ENCODE data around the gene CYP3A4.
"Not testable (repeated sequence)": the region's sequence is repeated elsewhere in the genome, so short reads cannot be mapped to it uniquely, and the experiment has no call there.

Gene CYP3A4

DNA sequence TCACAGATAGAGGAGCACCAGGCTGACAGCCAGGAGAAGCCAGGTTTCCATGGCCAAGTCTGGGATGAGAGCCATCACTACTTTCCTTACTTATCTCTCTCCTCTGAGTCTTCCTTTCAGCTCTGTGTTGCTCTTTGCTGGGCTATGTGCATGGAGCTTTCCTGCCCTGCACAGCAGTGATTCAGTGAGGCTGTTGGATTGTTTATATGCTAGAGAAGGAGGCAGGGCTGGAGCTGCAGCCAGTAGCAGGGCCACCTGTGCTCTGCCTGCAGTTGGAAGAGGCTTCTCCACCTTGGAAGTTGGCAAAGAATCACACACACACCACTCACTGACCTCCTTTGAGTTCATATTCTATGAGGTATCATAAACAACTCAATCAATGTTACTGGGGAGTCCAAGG lies at the start of gene CYP3A4:
TSS of gene CYP3A4 (minus strand) at position 178 of the 400 bp plus-strand sequence. CDS start at position 75, 103 bp downstream.
- DNase-seq (ENCODE audit: low read depth in 2 of 2) = no peak

DNA sequence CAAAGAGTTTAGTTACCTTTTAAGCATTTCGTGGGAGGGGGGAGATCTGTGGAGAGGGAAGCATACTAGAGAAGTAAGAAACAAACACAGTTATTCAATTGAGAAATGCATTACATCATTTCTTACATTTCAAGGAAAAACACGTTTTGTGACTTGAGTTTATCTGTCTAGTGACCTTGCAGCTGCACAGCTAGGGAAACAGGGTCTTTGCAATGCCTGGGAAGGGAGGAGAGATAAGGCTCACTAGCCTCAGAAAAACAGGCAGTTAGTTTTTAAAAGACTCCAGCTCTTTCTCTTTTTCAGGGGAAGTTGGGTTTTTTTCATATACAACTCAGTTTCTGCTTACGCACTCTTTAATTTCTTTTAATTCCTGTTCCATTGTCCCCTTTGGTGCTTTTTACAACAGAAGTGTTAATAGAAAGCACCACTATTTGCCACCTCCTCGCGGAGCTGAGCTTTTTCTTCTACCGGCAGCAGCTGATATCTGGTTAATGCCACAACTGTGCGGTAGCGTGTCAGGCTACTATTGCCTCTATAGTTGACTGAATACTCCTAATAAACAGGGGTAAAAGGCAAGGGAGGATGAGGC lies 49.4 kb upstream of the CYP3A4 start:
- DNase-seq (ENCODE audit: low read depth in 2 of 2) = no peak

DNA sequence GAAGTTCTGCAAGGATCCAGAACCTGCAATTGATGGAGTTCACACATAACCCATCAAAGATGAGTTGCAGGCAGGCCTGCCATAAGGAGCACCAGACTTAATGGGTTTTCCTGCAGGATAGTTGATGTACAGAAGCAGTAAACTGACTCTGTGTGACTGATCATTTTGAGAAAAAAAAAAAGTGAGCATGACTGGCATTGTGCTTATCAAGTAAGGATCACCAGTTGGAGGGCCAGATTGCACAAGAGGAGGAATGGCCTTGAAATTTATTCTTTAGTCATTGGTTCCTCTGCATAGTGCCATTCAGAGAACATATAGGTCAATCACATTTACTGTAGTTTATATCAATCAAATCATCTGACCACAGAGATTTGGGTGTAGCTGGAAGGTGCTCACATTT lies 47.6 kb upstream of the CYP3A4 start:
- DNase-seq (ENCODE audit: low read depth in 2 of 2) = no peak

DNA sequence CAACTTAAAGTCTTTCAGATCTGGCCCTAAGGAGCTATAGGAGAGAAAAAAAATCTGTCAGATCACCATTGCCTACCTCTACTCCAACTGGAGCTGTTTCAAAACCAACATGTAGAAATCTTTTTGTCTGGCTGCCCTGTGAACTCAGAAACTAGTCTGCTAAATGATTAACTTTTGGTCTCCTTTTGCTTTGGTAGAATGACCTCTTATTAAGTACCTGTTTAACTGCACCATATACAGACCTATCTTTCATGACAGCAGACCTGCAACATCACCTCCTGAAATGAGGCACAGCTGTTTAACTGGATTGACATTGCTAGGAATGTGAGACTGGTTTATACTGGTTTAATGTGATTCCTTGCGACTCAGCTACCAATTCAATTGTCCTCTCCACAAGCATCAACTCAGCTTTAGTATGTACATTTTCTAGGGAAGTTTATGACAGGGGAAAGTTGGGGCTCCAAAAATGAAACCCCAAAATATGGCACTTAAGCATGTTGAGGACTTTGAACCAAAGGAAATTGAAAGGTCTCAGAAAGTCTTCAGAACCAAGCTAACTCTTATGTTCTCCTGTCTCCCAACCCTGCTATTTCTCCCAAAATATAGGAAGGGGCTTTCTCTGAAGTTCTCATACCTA lies 45.7 kb upstream of the CYP3A4 start:
- no peak for DNase-seq (ENCODE audit: low read depth in 2 of 2)

DNA sequence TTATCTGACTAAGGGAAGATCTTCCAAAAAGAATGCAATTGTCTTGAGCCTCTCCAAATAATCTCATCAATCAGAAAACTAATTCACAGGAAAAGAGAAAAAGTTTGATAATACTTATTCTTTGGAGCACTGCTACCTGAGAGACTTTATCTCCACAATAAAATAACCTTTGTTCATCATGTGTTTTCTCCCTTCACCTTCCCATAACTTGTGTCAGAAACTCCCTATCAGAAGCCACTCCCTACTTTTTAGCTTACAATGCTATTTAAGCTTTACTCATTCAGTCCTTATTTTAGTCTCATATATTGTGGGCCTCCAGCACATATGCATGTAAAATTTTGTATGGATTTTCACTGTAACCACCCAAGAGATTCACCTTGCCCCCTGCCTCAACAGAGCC lies 44.8 kb upstream of the CYP3A4 start:
- DNase-seq (ENCODE audit: low read depth in 2 of 2) = no peak

DNA sequence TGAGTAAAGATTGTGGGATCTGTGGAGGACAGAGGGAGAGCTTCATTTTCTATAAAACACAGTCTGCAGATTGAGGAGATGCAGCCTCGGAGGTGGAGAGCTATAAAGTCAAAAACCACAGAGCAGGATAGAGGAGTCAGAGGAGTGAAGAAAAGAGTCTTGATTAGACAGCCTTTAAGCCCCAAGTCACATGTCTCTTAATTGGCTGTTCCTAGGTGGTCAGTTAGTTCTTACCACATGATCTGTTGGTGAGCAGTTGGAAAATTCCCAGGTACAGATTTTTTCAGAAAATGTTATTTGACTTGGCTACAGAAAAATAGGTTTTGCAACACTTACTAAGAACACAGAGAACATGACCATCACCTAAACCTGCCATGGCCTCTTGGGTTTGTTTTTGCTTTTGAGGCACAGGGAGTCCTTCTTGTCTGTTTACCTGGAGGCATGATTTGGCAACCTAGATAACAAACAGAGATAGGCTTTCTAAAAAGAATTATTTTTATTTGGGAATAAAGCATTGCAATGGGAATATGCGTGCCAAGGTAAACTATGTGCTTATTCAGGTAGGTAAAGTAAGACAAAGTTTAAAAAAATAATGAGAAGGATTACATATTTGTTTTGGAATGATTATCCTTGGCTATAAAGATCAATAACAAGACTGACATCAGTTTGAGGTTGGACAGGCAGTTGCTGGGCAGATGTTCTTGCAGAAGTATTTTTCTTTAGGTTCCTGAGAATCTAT lies 43.2 kb upstream of the CYP3A4 start:
- no peak for DNase-seq (ENCODE audit: low read depth in 2 of 2)

DNA sequence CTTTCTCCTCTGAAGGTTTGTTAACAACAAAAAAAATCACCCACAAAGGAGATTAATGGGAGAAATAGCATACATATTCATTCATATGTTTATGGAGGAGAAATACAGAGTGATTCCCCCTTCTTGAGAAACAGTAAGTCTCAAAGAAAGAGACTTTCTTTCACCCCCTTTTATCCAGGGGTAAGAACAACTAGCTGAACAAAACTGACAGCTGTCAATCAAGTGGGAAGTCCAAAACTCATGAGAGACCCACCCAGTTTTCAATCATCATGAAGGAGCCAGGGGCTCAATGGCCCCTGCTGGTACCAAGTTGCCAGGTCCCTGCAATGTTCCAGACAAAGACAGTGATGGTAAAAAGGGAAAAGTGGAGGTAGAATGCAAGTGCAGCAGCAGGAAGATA lies 41.9 kb upstream of the CYP3A4 start:
- no peak for DNase-seq (ENCODE audit: low read depth in 2 of 2)

DNA sequence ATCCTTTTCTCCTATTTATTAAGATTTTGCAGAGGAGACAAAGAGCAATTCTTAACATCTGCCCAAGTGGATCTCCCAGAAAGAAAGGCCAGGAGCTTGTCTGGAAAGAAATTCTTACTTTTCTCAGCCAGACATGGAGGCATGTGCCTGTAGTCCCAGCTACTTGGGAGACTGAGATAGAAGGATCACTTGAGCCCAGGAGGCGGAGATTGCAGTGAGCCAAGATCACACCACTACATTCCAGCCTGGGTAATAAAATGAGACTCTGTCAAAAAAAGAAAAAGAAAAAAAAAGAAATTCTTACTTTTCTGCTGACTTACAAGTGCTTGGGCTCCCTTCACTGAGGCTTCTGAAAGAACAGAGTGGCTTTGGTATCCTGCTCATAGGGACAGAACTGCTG lies 41.5 kb upstream of the CYP3A4 start:
- DNase-seq (ENCODE audit: low read depth in 2 of 2) = no peak

DNA sequence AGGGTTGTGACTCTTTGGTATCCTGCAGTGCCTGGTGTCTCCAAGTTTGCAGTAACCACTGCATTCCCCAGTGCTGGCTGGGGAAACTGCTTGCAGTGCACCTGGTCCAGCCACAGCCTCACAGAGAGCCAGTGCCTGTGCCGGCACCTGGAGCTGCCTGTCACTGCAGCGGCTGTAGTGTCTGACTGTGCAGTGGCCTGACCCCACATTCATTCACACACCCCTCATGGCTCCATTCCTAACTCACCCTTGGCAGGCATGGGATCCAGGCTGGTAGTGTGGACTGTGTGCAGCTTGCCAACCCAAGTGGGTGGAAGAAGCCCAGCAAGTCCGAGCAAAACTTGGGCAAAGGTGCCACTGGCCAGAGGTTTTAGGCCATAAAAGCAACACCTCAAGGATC lies 40.1 kb upstream of the CYP3A4 start:
- DNase-seq (ENCODE audit: low read depth in 2 of 2) = no peak

DNA sequence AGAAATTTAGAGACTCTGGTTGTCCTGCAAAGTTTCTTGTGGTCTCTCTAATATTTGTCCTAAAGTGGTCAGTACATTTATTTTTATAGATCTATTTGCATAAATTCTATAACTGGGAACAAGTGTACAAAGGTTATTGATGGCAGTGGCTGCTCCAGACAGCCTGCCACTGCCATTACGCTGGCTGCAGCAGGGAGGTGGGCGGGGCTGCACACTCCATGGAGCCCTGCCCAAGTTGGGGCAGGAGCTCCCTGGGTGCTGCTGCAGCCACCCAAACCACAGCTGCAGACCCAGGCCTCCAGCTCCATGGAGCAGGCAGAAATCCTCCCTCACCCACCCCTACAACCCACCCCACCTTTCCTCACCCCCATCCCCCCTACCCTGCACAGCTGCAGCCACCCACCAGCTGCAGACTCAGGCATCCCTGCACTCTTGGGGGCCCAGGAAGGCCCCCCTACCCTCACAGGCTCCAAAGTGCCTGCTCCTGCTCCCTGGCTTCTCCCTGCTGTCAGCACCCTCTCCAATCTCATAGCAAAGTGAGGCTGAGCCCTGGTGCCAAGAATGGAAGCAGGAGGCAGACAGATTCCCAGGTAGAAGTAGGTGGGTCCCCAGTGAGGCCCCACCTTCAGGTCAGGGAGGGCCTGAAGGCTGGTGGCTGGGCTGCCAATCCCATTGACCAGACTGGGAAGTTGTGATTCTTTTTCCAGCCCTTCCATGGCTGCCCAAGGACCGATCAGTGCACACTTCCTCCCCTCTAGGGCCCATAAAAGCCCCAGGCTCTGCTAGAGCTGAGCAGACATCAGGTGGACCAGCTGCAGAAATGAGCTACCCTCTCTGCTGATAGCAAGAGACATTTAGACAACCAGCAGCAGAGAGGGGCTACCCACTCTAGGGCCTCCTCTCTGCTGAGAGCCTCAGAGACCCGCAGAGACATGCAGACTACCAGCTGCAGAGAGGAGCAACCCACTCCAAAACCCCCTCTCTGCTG lies 39.0 kb upstream of the CYP3A4 start:
- no peak for DNase-seq (ENCODE audit: low read depth in 2 of 2)

DNA sequence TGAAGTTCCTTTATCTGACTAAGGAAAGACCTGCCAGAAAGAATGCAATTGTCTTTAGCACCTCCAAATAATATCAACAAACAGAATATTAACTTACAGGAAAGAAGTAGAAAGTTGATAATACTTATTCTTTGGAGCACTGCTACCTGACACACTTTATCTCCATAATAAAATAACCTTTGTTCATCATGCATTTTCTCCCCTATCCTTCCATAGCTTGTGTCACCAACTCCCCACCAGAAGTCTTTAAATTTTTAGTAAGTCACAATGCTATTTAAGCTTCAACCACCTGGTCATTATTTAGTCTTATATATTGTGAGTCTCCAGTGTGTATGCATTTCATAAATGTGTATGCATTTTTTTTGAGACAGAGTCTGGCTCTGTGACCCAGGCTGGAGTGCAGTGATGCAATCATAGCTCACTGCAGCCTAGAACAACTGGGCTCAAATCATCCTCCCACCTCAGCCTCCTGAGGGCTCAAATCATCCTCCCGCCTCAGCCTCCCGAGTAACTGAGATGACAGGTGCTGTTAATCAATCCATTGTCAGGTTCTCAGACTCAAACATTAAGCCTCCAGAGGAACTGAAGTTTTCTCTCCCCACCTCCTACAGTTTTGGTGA lies 36.5 kb upstream of the CYP3A4 start:
- DNase-seq (ENCODE audit: low read depth in 2 of 2) = no peak

DNA sequence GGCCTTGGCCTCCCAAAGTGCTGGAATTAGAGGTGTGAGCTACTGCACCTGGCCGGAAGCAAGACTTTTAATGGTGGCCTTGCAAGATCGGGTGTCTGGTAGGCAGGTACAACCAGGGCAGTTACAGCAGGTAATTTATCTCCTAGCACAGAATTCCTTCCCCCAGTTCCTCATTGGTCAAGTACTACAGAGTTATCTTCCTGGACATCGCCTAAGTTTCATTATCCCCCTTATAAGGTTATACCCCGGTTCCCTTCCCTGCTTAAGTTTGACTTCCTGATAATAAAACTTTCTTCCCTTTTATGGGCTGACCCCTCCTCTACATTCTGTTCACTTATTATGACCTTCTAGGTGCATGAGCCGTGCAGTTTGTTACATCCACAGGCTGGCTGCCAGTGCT lies 24.8 kb upstream of the CYP3A4 start:
- no peak for DNase-seq (ENCODE audit: low read depth in 2 of 2)

DNA sequence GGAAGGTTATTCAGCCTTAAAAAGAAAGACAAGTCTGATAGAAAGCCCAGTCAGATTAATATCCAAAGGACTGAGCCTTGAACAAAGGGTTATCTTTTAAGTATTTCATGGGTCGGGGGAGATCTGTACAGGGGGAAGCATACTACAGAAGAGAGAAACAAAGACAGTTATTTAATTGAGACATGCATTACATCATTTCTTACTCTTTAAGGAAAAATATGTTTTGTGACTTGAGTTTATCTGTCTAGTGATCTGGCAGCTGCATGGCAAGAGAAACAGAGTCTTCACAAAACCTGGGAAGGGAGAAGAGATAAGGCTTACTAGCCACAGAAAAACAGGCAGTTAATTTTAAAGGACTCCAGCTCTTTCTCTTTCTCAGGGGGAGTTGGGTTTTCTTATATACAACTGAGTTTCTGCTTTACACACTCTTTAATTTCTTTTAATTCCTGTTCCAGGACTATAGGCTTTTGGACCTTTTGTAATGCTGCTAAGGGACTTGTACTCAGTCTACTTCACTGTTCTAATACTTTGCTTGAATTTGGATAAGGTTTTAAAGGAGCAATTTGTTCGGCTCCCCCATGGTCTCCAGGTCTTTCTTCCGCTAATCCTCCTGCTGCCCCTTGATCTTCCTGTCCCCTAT lies 23.0 kb upstream of the CYP3A4 start:
- no peak for DNase-seq (ENCODE audit: low read depth in 2 of 2)

DNA sequence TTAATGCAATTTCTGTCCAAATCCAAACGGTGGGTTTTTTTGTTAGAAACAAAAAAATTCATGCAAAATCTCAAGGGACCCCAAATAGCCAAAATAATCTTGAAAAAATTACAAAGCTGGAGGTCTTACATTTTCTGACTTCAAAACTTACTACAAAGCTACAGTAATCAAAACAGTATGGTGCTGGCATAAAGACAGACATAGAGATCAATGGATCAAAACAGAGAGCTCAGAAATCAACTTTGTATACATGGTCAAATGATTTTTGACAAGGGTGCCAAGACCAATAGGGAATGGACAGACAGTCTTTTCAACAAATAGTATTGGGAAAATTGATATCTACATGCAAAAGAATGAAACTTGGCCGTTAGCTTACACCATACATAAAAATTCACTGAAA lies 21.7 kb upstream of the CYP3A4 start:
- no peak for DNase-seq (ENCODE audit: low read depth in 2 of 2)

DNA sequence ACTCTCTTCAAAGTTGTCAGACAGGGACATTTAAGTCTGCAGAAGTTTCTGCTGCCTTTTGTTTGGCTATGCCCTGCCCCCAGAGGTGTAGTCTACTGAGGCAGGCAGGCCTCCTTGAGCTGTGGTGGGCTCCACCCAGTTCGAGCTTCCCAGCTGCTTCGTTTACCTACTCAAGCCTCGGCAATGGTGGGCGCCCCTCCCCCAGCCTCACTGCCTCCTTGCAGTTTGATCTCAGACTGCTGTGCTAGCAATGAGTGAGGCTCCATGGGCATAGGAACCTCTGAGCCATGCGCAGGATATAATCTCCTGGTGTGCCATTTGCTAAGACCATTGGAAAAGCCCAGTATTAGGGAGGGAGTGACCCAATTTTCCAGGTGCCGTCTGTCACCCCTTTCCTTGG lies 19.1 kb upstream of the CYP3A4 start:
- not testable (repeated sequence) for DNase-seq (ENCODE audit: low read depth in 2 of 2)

DNA sequence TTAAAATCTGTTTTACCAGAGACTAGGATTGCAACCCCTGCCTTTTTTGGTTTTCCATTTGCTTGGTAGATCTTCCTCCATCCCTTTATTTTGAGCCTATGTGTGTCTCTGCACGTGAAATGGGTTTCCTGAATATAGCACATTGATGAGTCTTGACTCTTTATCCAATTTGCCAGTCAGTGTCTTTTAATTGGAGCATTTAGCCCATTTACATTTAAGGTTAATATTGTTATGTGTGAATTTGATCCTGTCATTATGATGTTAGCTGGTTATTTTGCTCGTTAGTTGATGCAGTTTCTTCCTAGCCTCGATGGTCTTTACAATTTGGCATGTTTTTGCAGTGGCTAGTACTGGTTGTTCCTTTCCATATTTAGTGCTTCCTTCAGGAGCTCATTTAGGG lies 17.4 kb upstream of the CYP3A4 start:
- DNase-seq (ENCODE audit: low read depth in 2 of 2) = not testable (repeated sequence)

DNA sequence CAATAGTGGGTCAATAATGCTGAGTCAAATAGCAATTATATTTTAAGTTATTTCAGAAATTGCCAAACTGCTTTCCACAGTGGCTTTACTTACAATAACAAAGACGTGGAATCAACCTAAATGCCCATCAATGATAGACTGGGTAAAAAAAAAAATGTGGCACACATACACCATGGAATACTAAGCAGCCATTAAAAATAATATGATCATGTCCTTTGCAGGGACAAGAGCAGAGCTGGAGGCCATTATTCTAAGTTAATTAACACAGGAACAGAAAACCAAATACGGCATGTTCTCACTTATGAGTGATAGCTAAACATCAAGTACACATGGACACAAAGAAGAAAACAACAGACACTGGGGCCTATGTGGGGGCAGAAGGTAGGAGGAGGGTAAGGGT lies 15.0 kb upstream of the CYP3A4 start:
- no peak for DNase-seq (ENCODE audit: low read depth in 2 of 2)

DNA sequence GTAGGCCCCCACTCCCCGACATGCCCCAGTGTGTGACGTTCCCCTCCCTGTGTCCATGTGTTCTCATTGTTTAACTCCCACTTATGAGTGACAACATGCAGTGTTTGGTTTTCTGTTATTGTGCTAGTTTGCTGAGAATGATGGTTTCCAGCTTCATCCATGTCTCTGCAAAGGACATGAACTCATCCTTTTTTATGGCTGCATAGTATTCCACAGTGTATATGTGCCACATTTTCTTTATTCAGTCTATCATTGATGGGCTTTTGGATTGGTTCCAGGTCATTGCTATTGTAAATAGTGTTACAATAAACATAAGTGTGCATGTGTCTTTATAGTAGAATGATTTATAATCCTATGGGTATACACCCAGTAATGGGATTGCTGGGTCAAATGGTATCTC lies 11.9 kb upstream of the CYP3A4 start:
- not testable (repeated sequence) for DNase-seq (ENCODE audit: low read depth in 2 of 2)

DNA sequence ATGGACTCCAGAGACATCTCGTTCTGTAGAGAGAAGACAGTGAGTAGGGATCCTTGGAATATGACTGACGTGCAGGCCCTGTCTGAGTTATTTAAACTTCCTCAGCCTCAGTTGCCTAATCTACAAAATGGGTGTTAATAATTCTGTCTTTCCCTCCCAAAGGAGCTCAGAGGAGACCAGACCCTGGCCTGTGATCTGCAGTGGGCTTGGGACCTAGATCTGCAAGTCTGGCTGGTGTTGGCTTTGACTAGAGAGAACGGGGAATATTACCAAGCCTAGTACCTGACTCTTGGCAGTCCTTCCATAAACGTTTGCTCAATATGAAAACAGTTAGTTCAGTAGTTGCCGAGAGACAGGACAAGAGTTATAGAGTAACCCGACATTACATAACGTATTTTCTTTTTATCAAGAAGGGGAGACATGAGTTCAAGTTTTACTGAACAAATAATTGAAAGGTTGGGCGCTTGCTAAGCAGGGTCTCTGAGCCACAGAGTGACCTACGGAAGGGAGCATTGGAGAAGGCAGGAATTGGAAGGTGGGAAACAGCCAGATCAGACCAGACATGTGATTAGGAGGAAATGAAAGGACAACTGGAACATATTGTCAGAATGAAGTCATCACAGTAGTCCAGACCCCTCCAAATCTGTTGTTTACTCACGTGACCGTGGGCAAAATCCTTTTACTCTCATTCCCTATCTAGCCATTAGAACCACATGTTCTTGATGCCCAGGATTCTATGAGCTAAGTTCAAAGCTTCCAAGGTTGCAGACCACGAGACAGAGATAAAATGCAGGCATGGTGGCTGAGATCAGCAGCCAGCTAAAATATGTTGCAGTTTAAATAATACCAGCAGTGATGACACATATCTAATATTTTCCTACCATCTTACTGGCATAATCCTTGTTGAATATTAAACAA lies 10.9 kb upstream of the CYP3A4 start:
- no peak for DNase-seq (ENCODE audit: low read depth in 2 of 2)

DNA sequence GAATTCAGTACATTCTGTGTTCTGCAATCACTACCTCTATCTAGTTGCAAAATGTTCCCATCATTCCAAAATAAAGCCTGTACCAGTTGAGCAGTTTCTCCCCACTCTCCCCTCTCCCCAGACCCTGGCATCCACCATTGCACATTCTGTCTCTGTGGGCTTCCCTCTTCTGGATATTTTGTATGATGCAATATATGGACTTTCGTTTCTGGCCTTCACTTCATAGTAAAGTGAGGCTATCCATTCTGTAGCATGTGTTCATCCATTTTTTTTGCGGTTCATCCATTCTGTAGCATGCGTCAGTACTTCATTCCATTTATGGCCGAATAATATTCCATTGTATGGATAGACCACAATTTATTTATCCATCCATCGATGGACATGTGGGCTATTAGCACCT lies 9.5 kb upstream of the CYP3A4 start:
- no peak for DNase-seq (ENCODE audit: low read depth in 2 of 2)

Measured in stimulated activated CD8-positive, alpha-beta memory T cell treated with anti-CD3 and anti-CD28 coated beads, Interleukin-15, amount 100 ng/mL, for 48 hours (primary cell).